Stimulated activated CD4-positive, alpha-beta T cell treated with anti-CD3 and anti-CD28 coated beads, Interleukin-2, amount 100 ng/mL, for 48 hours (primary cell): ENCODE measurements around the gene HBS1L.
"Not testable (repeated sequence)": the region's sequence is repeated elsewhere in the genome, so short reads cannot be mapped to it uniquely, and the experiment has no call there.

ENCODE experiments used
- DNase-seq, 2 donors: peaks; one replicate each; pipeline ENCODE4 v3.0.0-alpha.2; 2020

HBS1L gene

GRCh38 chr6:135073756-135074393 lies 19.3 kb upstream of the HBS1L start:
- DNase-seq: no peak

- no peak for DNase-seq
Observed at GRCh38 chr6:135073217-135073616, 18.6 kb upstream of the HBS1L start.

GRCh38 chr6:135072753-135073152 lies 18.1 kb upstream of the HBS1L start:
- DNase-seq: no peak

- no peak for DNase-seq
Observed at GRCh38 chr6:135071541-135071940, 16.9 kb upstream of the HBS1L start.

GRCh38 chr6:135067911-135068310 lies 13.3 kb upstream of the HBS1L start:
- no peak for DNase-seq

- DNase-seq: no peak
Observed at GRCh38 chr6:135066806-135067205, 12.2 kb upstream of the HBS1L start.

- no peak for DNase-seq
Observed at GRCh38 chr6:135066397-135066796, 11.8 kb upstream of the HBS1L start.

- no peak for DNase-seq
Observed at GRCh38 chr6:135064586-135064985, 10.0 kb upstream of the HBS1L start.

GRCh38 chr6:135063926-135064325 lies 9.3 kb upstream of the HBS1L start:
- no peak for DNase-seq

GRCh38 chr6:135062735-135063134 lies 8.1 kb upstream of the HBS1L start:
- no peak for DNase-seq

GRCh38 chr6:135060076-135060475 lies 5.5 kb upstream of the HBS1L start:
- no peak for DNase-seq

GRCh38 chr6:135058299-135058698 lies 3.7 kb upstream of the HBS1L start:
- not testable (repeated sequence) for DNase-seq

GRCh38 chr6:135056632-135057031 lies 2.0 kb upstream of the HBS1L start:
- DNase-seq: no peak

- no peak for DNase-seq
Observed at GRCh38 chr6:135054226-135054568, 425 bp downstream of the HBS1L start.

- DNase-seq: no peak
Observed at GRCh38 chr6:135053406-135053805, 1.2 kb downstream of the HBS1L start.

GRCh38 chr6:135052939-135053338 lies 1.7 kb downstream of the HBS1L start:
- DNase-seq: no peak

- no peak for DNase-seq
Observed at GRCh38 chr6:135048915-135049314, 5.7 kb downstream of the HBS1L start.

- no peak for DNase-seq
Observed at GRCh38 chr6:135047336-135047735, 7.3 kb downstream of the HBS1L start.

- no peak for DNase-seq
Observed at GRCh38 chr6:135046912-135047311, 7.7 kb downstream of the HBS1L start.

- DNase-seq: no peak
Observed at GRCh38 chr6:135044639-135045038, 10.0 kb downstream of the HBS1L start.

GRCh38 chr6:135043846-135044245 lies 10.8 kb downstream of the HBS1L start:
- DNase-seq: no peak

- no peak for DNase-seq
Observed at GRCh38 chr6:135043364-135043763, 11.3 kb downstream of the HBS1L start.

GRCh38 chr6:135038335-135038734 lies 16.3 kb downstream of the HBS1L start:
- no peak for DNase-seq

GRCh38 chr6:135037541-135037940 lies 17.1 kb downstream of the HBS1L start:
- DNase-seq: no peak

GRCh38 chr6:135036731-135037420 lies 17.7 kb downstream of the HBS1L start:
- no peak for DNase-seq
